IMR-90 (cell line): ENCODE data around the gene RFXANK. TPM values are rescaled to one million over a fixed set of nuclear protein-coding genes. Genes with fewer than 3 reads are reported as not detected.

Experiments used
- ATAC-seq: fragments of 200-7000 bp; cut with Tn5 transposase; 2 replicates; pipeline ENCODE4 v1.9.1; 2020; ENCODE audit warnings: low read depth, mild to moderate bottlenecking, moderate library complexity
- BruUV-seq: library from RNA; stranded (reverse); fragments of 400-500 nt; replicated peaks from 2 replicates; lab custom pipeline; 2021; lab: Mats Ljungman, UMichigan
- CTCF ChIA-PET: fragments of 300-600 bp; formaldehyde crosslinking; extraction: SDS; loops from one replicate; lab custom pipeline; 2021; ENCODE audit warnings: antibody characterized with exemption; lab: Yijun Ruan, JAX
- POLR2A ChIA-PET: fragments of 300-600 bp; sonication (Branson Sonifier 250); formaldehyde crosslinking; loops from one replicate; lab custom pipeline; 2022; ENCODE audit warnings: antibody characterized with exemption; ENCODE audit not compliant: unreplicated experiment; lab: Charles Lee
- DNase-seq: peaks from one replicate; pipeline ENCODE4 v3.0.0; 2013
- H2AFZ ChIP-seq: replicated peaks from 2 replicates; pipeline ENCODE3; 2013; ENCODE audit warnings: low read length, mild to moderate bottlenecking; ENCODE audit not compliant: poor library complexity
- H2AK5ac ChIP-seq: 2 replicates; pipeline ENCODE4 v1.6.1; 2013; ENCODE audit warnings: low read depth, low read length, inconsistent platforms
- H2AK9ac ChIP-seq: replicated peaks from 2 replicates; pipeline ENCODE3; 2013; ENCODE audit warnings: mild to moderate bottlenecking, low read depth, low read length, moderate library complexity; ENCODE audit not compliant: poor library complexity
- H2BK120ac ChIP-seq: 2 replicates; pipeline ENCODE4 v1.6.1; 2013; ENCODE audit warnings: low read depth, low read length, inconsistent platforms
- H2BK15ac ChIP-seq: 3 replicates; pipeline ENCODE4 v1.6.1; 2013; ENCODE audit warnings: low read depth, low read length, inconsistent platforms
- H2BK20ac ChIP-seq: 2 replicates; pipeline ENCODE4 v1.6.1; 2013; ENCODE audit warnings: low read depth, mild to moderate bottlenecking, inconsistent platforms, low read length, moderate library complexity
- H2BK5ac ChIP-seq: 2 replicates; pipeline ENCODE4 v1.6.1; 2013; ENCODE audit warnings: mild to moderate bottlenecking, low read depth, low read length, inconsistent platforms; ENCODE audit not compliant: poor library complexity, severe bottlenecking
- H3K14ac ChIP-seq: replicated peaks from 2 replicates; pipeline ENCODE4 v1.6.1; 2013; ENCODE audit warnings: low read depth, low read length, inconsistent platforms
- H3K18ac ChIP-seq: 2 replicates; pipeline ENCODE4 v1.6.1; 2013; ENCODE audit warnings: low read depth, low read length, control low read depth
- H3K23ac ChIP-seq: 2 replicates; pipeline ENCODE4 v1.6.1; 2013; ENCODE audit warnings: low read depth, low read length, inconsistent platforms
- H3K27ac ChIP-seq: 2 replicates; pipeline ENCODE4 v1.5.1; 2013; ENCODE audit warnings: mild to moderate bottlenecking, control low read depth, low read length; ENCODE audit not compliant: insufficient read depth
- H3K27me3 ChIP-seq: 2 replicates; pipeline ENCODE4 v1.6.1; 2013; ENCODE audit warnings: low read length; ENCODE audit not compliant: control insufficient read depth, insufficient read depth
- H3K36me3 ChIP-seq: 2 replicates; pipeline ENCODE4 v1.6.1; 2013; ENCODE audit warnings: low read length, mixed read lengths; ENCODE audit not compliant: control insufficient read depth, insufficient read depth
- H3K4ac ChIP-seq: 2 replicates; pipeline ENCODE4 v1.6.1; 2013; ENCODE audit warnings: low read depth, low read length, inconsistent platforms
- H3K4me1 ChIP-seq: 2 replicates; pipeline ENCODE4 v1.6.1; 2013; ENCODE audit warnings: low read length, mixed read lengths; ENCODE audit not compliant: control insufficient read depth, insufficient read depth
- H3K4me2 ChIP-seq: 2 replicates; pipeline ENCODE4 v1.6.1; 2013; ENCODE audit warnings: low read depth, mild to moderate bottlenecking, control low read depth, low read length, moderate library complexity
- H3K4me3 ChIP-seq: 2 replicates; pipeline ENCODE4 v1.5.1; 2013; ENCODE audit warnings: low read depth, mild to moderate bottlenecking, control low read depth, low read length, moderate library complexity; ENCODE audit not compliant: insufficient read depth
- H3K56ac ChIP-seq: 2 replicates; pipeline ENCODE4 v1.6.1; 2013; ENCODE audit warnings: low read length, inconsistent platforms; ENCODE audit not compliant: insufficient read depth; ENCODE audit errors: extremely low read depth
- H3K79me1 ChIP-seq, 2 experiments: 2 replicates each; pipeline ENCODE4 v1.6.1; 2013; ENCODE audit warnings: low read length in 2 of 2, inconsistent platforms in 1 of 2, low read depth in 1 of 2
- H3K9ac ChIP-seq: 2 replicates; pipeline ENCODE4 v1.6.1; 2013; ENCODE audit warnings: low read depth, low read length, control low read depth
- H3K9me1 ChIP-seq: 2 replicates; pipeline ENCODE4 v1.6.1; 2013; ENCODE audit warnings: low read length, inconsistent platforms; ENCODE audit not compliant: insufficient read depth
- H3K9me3 ChIP-seq: 2 replicates; pipeline ENCODE4 v1.6.1; 2013; ENCODE audit warnings: low read length; ENCODE audit not compliant: control insufficient read depth, insufficient read depth
- H4K20me1 ChIP-seq: 2 replicates; pipeline ENCODE4 v1.6.1; 2013; ENCODE audit warnings: low read length, inconsistent platforms; ENCODE audit not compliant: insufficient read depth
- H4K5ac ChIP-seq: 2 replicates; pipeline ENCODE4 v1.6.1; 2013; ENCODE audit warnings: mild to moderate bottlenecking, low read depth, low read length, control low read depth
- H4K8ac ChIP-seq, 2 experiments: 2 replicates each; pipeline ENCODE4 v1.6.1; 2013; ENCODE audit warnings: low read depth in 2 of 2, low read length in 2 of 2, control low read depth in 1 of 2, inconsistent platforms in 1 of 2
- H4K91ac ChIP-seq: 2 replicates; pipeline ENCODE4 v1.6.1; 2013; ENCODE audit warnings: low read depth, low read length, inconsistent platforms; ENCODE audit not compliant: insufficient read depth
- CEBPB ChIP-seq: IDR thresholded peaks from 2 replicates; pipeline ENCODE4 v1.6.1; 2012; ENCODE audit warnings: low read depth, low read length, improper control_type of control experiment
- CHD1 ChIP-seq: IDR thresholded peaks from 2 replicates; pipeline ENCODE4 v1.6.1; 2012; ENCODE audit warnings: low read depth, low read length, improper control_type of control experiment
- ELK1 ChIP-seq: fragments of 150-350 bp; IDR thresholded peaks from 2 replicates; pipeline ENCODE4 v1.6.1; 2016; ENCODE audit warnings: low read depth, mild to moderate bottlenecking, low read length, moderate library complexity, borderline replicate concordance
- FOS ChIP-seq: fragments of 150-350 bp; IDR thresholded peaks from 2 replicates; pipeline ENCODE4 v1.6.1; 2016; ENCODE audit warnings: low read depth, low read length
- MAZ ChIP-seq: IDR thresholded peaks from 2 replicates; pipeline ENCODE4 v1.6.1; 2012; ENCODE audit warnings: low read depth, mild to moderate bottlenecking, low read length, improper control_type of control experiment, moderate library complexity, borderline replicate concordance
- MXI1 ChIP-seq: IDR thresholded peaks from 2 replicates; pipeline ENCODE4 v1.6.1; 2012; ENCODE audit warnings: low read depth, mild to moderate bottlenecking, low read length, moderate library complexity, borderline replicate concordance
- NFE2L2 ChIP-seq: fragments of 150-350 bp; IDR thresholded peaks from 2 replicates; pipeline ENCODE4 v1.6.1; 2016; ENCODE audit warnings: low read depth, mild to moderate bottlenecking, low read length
- POLR2A ChIP-seq: IDR thresholded peaks from 2 replicates; pipeline ENCODE4 v1.6.1; 2012; ENCODE audit warnings: mild to moderate bottlenecking, low read depth, low read length
- RAD21 ChIP-seq: IDR thresholded peaks from 2 replicates; pipeline ENCODE4 v1.6.1; 2012; ENCODE audit warnings: low read length, improper control_type of control experiment
- RFX5 ChIP-seq: IDR thresholded peaks from 2 replicates; pipeline ENCODE4 v1.8.0; 2012; ENCODE audit warnings: low read depth, mild to moderate bottlenecking, low read length, moderate library complexity
- USF2 ChIP-seq: fragments of 150-350 bp; IDR thresholded peaks from 2 replicates; pipeline ENCODE4 v1.6.1; 2017; ENCODE audit warnings: mild to moderate bottlenecking, antibody characterized with exemption, low read length, low read depth
- WGBS, 2 experiments: methylation state at CpG; one replicate each; pipeline versions ENCODE4 v1.1.5 to v1.1.7; 2013; ENCODE audit warnings: missing lambda C conversion rate in 2 of 2; ENCODE audit not compliant: insufficient read length in 1 of 2; ENCODE audit errors: extremely low coverage in 2 of 2; 5-methylcytosine and 5-hydroxymethylcytosine counted together
- dilution Hi-C: fragments of 300-500 bp; cut with HindIII; formaldehyde crosslinking; loops from one replicate; pipeline ENCODE4 v1.14.3; 2018; ENCODE audit warnings: low sequenced_read_pairs; ENCODE audit not compliant: unreplicated experiment
- in situ Hi-C: fragments of 300-500 bp; cut with MboI; formaldehyde crosslinking; loops from 3 replicates; pipeline ENCODE4 v1.14.3; 2019; ENCODE audit warnings: low sequenced_read_pairs, inconsistent platforms, mixed read lengths
- intact Hi-C: fragments of 100-400 bp; cut with micrococcal nuclease; formaldehyde crosslinking; loops from 2 replicates; pipeline ENCODE4 v1.10.0; 2022
- polyA plus RNA-seq, 3 experiments: library from polyadenylated mRNA; depleted of rRNA; stranded (reverse); fragments of >200 nt; gene quantifications; 2 replicates each; pipeline ENCODE4 v1.2.3, GENCODE V29; 2012; ENCODE audit warnings: low replicate concordance in 1 of 3
- total RNA-seq: library from RNA; depleted of rRNA; stranded (reverse); fragments of >200 nt; gene quantifications from 2 replicates; pipeline ENCODE4 v1.2.3, GENCODE V29; 2012
- TF ChIP-seq, protein P1 (sequence below): conservative IDR thresholded peaks from 2 replicates; pipeline ENCODE4 v1.5.1; 2012; ENCODE audit warnings: mild to moderate bottlenecking, low read depth, low read length, improper control_type of control experiment

Gene RFXANK
- total and polyA plus RNA-seq, 2 of the 4 experiments (the other 2 are of a cell fraction) = 68.3 to 97.8 TPM

DNA sequence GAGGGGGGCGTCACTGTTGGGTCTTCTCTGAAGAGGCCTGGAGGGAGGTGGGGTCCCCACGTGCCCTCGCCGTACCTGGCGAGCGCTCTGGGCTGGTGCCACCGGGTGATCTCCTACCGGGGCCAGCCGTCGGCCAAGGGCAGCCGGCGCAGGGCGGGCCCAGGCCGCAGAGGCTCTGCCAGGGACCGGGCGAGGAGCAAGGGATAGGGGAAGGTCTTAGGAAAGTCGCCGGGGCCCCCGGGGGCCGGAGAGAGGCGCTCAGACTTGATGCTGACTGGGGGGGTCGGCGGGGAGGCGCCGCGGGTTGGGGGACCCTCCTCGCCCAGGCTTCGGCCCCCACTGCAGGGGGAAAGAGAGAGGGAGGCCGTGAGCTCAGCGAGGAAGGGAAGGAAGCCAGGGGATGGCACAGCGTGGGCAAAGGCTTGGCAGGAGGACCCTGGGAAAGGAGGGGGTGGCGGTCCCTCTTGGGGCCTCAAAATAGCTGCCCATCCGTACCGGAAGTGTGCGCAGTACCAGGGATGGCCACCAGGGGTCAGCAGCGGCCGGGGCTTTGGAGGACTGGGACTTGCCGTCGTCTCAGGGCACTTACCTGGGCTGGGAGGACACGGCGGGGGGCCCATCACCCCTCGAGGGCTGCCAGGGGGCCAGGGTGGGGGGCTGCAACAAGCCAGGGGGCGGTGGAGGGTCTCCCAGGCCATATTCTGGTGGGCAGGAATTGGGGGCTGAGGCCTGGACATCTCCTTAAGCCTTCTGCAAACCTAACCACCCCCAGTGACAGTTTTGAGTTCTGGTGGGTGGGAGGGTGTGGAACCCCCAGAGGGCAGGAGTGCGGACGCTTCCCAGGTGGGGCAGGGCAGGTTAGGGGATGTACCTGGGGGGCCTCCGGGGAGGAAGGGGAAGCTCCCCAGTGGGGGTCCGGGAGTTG is 46.1 kb upstream of the RFXANK start (continued):
- TF ChIP-seq RFX5 = no peak
- peak; percentile 52; the same call in 1 of the 2 replicates for TF ChIP-seq MAZ
- TF ChIP-seq POLR2A = no peak

DNA sequence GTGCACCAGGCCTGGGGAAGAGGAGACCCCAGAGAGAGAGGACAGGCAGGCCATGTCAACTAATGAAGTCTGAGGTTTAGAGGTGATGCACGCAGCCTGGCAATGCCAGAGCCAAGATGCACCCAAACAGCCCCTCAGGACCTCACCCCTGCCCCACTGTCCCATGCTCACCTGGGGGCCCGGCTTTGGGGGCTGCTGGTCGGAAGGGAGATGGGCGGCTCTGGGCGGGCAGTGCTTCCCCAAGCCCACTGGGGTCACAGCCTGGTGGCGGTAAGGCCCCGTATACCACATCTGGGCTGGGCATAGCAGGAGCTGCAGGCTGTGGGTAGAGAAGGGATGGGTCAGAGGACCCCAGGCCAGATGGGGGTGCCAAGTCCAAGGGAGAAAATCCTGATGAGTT is 45.2 kb upstream of the RFXANK start:
- Histone ChIP-seq H3K79me1 (no peaks in the 10 kb centered on the region), H2BK5ac (no peak overlapping the region), H4K91ac (no peak overlapping the region), H2AK5ac (no peak overlapping the region), H2AFZ (peak overlapping the region; percentile 63), H4K20me1 (no peaks in the 10 kb centered on the region), H2BK20ac (no peak overlapping the region), H3K27me3 (no peaks in the 10 kb centered on the region), H2BK120ac (no peak overlapping the region), H3K4me3 (no peak overlapping the region), H3K18ac (no peak overlapping the region), H3K4me2 (no peak overlapping the region), H3K14ac (no peak overlapping the region), H4K8ac (no peak overlapping the region), H3K9me3 (no peaks in the 10 kb centered on the region), H3K27ac (no peak overlapping the region), H3K23ac (no peak overlapping the region), H4K5ac (no peak overlapping the region), H3K4me1 (peaks cover 2% of the 10 kb centered on the region; the same call in 1 of the 2 replicates), H3K9me1 (no peaks in the 10 kb centered on the region), H3K9ac (no peak overlapping the region), H3K56ac (no peak overlapping the region), H2AK9ac (peak overlapping the region; percentile 55), H3K4ac (no peak overlapping the region), H3K36me3 (peaks cover 12% of the 10 kb centered on the region), H2BK15ac (no peak overlapping the region)
- ChIA-PET CTCF (interaction anchor here (1.5 kb wide), 1 partner anchor 27 kb away, joined by 12 read pairs; no protein-coding TSS in a partner anchor), POLR2A (no interaction called here)
- no TSS peak for BruUV-seq
- no peak for ATAC-seq
- no peak for DNase-seq
- intact Hi-C loops = loop anchor here (1.0 to 10.0 kb wide), 2 partner anchors 28 to 178 kb away; partner anchors contain the start of genes MAU2 and SUGP1
- WGBS, 2 experiments = no CpG with 5 or more reads among the region's 7 CpGs
- in situ Hi-C loops = no loop called here
- dilution Hi-C loops = no loop called here
- TF ChIP-seq RAD21 (no peak), FOS (no peak), RFX5 (no peak), USF2 (no peak), CEBPB (no peak), CHD1 (no peak), POLR2A (no peak), MXI1 (no peak), NFE2L2 (no peak), ELK1 (no peak)
- TF ChIP-seq, protein P1, sequence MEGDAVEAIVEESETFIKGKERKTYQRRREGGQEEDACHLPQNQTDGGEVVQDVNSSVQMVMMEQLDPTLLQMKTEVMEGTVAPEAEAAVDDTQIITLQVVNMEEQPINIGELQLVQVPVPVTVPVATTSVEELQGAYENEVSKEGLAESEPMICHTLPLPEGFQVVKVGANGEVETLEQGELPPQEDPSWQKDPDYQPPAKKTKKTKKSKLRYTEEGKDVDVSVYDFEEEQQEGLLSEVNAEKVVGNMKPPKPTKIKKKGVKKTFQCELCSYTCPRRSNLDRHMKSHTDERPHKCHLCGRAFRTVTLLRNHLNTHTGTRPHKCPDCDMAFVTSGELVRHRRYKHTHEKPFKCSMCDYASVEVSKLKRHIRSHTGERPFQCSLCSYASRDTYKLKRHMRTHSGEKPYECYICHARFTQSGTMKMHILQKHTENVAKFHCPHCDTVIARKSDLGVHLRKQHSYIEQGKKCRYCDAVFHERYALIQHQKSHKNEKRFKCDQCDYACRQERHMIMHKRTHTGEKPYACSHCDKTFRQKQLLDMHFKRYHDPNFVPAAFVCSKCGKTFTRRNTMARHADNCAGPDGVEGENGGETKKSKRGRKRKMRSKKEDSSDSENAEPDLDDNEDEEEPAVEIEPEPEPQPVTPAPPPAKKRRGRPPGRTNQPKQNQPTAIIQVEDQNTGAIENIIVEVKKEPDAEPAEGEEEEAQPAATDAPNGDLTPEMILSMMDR = no peak
